Left forelimb (tissue), 1 donor: ENCODE data around the gene MSH3.
"Not testable (repeated sequence)": the region's sequence is repeated elsewhere in the genome, so short reads cannot be mapped to it uniquely, and the experiment has no call there.

Experiments used
- DNase-seq: peaks from one replicate; pipeline ENCODE4 v3.0.0-alpha.2; 2018; ENCODE audit warnings: low spot score

Gene MSH3

DNA sequence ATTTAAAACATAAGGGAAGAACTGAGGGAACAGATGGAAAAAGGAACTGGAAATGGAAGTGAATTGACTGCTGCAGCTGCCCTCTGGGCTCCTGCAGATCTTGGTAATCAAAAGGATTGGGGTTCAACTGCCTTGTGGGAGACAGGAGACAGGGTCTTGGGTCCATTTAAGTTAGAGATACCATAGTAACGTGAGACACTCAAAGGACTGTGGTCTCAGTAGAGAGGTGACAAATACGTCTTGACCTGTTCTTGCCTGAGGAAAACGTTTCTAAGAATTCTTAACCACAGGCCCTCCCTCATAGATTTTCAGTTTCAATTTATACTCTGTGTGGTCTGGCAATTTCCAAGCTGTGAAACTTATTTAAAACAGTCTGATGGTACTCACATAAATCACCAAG lies 101.2 kb downstream of the MSH3 start:
- no peak for DNase-seq

DNA sequence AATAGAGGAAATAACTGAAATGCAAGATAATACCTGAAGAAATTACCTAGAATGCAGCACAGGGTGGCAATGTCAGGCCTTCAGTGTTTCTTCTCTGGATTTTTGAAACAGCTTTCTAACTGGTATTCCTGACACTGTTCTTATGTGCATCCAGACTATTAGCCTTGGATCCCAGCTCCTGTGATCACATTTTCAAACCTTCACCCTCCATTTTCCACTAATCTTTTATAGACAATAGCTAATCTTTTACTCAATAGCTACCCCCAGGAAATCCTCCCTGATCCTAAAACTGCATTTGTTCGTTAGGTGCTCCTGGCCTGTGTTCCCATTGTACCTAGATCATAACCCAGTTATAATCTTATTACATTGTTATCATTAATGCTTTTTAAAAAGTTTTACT lies 101.8 kb downstream of the MSH3 start:
- DNase-seq, result no peak

DNA sequence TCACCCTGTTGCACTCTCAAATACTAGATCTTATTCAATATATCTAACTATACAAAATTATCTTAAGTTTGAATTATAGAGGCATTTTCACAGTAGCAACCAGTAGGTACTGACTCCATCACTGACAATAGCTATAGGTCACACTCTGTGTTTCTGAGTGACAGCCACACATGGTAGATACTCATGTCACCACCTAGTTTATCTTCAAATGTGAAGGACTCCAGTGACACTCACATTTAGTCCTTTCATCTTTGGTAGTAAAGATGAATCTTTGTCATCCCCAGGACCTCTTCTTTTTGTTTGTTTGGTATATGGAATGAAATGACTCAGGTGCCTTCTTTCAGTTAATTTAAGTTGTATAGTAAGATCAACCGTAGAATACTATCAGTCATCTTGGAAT lies 102.8 kb downstream of the MSH3 start:
- DNase-seq, result no peak

DNA sequence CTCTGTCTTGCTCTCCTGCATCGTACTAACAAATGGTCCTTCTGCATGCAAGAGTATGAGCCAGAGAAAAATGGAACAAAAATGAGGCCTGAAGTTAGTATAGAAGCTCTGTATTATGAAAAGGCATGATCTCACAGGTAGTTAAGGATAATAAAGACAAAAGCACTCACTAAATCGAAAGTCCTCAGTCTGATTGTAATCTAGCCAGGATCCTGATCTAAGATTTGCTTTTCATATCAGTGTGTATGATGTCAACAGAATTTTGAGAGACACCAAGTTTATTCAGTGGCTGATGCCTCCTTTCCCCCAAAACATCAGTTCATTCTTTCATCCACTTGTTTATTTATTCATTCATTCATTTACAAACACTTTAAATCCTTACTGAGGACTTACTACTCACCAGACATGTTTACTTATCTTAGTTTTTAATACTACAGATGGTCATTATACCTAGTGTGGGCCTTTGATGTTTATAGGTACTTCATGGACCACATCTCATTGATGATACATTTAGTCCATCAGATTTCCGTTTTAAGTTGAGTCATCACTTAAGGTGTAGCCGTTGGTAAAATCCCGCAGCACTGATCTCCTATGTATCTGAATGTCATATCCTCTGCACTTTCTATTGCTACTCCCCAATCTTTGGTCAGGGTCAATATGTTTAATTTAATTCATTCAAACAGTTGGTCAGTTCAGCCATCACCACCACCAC lies 105.6 kb downstream of the MSH3 start:
- no peak for DNase-seq

DNA sequence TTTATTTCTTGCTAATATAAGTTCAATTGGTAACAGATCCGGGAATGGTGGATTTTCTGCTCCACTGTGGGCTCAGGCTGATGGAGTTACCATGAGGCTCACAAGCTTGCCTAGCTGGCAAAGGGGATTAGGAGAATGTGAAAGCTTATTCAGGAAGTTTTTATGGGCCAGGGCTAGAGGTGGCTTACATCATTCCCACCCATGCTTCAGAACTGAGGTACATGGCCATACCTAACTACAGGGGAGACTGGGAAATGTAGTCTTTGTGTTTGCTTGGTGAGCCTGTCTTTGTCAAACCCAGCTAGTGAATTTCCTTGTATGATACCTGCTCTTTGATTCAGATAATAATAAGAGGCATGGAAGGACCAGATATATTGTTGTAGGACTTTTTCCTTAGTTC lies 106.2 kb downstream of the MSH3 start:
- DNase-seq, result no peak

DNA sequence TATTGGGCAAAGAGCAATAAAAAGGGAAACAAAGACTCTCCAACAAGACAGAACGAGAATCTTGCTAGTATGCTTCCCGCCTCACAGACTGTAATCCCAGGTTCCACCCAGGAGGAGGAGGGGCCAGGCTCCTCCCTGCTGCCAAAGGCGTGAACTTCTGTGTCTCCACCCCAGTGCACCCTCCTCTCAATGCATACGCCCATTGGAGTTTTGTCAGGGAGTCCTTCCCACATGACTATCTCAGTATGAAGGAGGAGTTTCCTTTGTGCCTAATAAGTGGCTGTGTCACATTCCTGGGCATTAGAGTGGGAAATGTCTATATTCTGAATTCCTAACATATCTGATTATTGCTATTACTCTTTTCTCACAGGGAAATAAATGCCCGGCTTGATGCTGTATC lies 106.7 kb downstream of the MSH3 start:
- no peak for DNase-seq

DNA sequence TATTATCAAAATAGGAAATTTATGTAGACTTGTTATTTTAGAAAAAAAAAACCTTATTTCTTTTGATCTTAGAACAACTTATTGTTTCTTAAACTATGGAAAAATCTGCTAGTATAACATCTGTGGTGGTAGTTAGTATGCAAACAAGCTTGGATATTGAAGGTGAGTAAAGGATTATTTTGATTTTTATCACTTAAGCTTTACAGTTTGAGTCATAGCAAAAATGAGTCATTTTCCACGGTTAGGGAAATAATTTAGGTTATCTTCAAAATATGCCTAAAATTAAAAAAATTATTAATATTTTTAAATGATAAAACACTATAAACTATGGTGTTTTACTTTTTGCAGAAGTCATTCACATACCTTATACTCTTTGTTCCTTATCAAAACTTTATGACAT lies 107.5 kb downstream of the MSH3 start:
- no peak for DNase-seq

DNA sequence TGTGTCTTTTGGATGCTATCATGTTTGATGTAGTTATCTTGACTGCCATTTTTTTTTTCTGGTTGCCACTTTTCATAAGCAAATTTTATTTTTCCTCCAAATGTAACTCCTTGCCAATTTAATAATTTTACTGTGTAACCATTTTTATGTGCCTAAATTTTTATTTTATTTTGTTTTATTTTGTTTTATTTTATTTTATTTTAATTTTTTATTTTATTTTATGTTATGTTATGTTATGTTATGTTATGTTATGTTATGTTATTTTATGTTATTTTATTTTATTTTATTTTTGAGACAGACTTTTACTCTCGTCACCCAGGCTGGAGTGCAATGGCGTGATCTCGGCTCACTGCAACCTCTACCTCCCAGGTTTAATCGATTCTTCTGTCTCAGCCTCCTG lies 108.1 kb downstream of the MSH3 start:
- no peak for DNase-seq

DNA sequence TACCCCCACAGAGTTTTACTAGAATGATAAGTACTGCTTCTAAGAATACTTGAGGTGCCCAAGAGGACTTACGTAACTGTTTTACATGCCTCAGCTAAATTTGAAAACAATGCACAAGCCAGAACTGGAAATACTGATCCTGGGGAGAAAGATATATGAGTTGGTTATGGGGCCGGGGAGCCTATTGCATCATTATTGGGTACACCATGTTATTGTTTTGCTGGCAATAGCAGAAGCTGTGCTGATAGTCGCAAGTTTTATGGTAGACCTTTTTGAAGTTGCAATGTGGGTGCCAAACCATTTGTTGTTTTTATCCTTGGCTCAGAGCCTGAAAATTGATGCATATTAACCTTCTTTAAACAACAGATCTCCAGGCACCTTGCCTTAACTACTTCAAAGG lies 108.8 kb downstream of the MSH3 start:
- no peak for DNase-seq

DNA sequence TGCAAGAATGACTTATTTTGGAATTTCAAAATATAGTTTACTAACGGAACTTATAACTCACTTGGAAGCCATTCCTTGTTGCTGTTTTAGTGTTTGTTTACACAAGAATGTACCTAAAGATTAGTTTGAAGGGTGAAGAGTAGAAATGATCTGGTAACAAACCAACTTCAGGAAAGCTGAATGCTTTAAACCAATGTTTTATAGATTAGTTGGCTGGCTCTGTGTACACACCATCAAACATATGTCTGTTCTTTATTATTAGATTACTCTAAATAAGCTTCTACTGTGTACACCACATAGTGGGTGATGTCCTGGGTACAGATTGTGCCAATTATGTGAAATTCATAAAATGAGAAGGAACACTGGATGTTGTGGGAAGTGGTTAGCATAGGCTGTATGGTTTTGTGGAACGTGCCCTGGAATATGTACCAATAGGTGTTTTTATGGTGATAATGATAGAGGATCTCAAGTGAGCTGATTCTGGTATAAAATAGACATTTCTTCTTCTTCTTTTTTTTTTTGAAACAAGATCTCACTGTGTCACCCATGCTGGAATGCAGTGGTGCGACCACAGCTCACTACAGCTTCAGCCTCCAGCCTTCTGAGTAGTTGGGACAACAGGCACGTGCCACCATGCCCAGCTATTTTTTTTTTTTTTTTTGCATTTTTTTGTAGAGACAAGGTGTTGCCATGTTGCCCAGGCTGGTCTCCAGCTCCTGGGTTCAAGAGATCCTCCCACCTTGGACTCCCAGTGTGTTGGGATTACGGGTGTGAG lies 109.6 kb downstream of the MSH3 start:
- DNase-seq, result no peak

DNA sequence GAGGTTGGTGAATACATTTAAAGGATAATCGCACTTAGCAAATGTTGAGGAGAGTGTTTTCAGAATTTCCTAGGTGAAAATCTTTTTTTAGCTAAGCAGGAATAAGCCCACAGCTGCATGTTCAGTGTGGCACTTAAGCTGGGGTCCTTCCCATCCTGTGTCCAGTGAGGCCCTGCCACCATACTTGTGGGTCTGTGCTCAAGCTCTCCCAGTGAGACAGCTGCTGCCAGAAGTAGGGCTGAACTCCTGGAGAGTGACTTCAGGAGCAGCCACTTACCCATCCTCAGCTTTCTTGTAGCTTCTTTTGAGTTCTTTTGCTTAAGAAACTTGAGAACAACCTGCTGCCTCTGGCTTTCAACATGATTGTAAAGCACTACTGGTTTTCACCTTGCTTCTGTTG lies 110.3 kb downstream of the MSH3 start:
- no peak for DNase-seq

DNA sequence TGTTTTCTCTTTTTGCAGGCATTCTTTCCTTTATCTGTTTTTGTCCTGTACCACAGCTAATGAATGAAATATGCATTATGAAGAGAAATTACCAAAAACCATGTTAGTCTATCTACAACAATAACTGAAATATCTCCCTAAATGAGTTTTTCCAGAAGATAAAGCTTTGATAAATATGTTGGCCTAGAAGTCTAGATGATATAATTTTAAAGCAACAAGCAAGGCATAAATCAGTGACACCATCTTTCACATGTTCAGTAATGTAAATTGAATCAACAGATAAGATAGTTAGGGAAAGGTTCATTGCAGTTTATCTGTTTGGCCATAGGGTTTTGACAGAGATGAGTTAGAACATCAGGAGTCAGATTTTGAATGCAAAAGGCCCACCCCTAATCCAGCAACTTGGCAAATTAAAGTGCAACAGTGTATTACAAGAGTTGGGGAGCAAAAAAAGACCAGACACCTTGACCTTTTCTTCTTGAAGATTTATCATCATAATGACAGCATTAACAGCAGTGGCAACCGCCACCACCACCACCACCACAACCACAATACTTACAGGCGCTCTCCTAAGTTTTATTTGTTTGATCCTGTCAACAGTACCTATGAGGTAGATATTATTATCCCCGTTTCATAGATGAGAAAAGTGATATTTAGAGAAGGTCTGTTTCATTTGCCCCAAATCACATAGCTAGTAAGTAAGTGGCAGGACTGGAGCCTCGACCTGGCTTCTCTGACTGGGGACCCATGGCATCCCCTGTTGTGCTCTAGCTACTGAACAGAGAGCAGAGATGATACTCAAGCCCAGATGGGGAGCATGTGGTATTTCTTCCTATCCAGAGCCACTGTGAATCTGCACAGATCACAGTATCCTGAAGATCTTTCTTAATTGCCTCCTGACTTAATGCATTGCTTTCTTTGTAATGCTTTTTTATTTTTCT lies 123.2 kb downstream of the MSH3 start:
- DNase-seq, result no peak

DNA sequence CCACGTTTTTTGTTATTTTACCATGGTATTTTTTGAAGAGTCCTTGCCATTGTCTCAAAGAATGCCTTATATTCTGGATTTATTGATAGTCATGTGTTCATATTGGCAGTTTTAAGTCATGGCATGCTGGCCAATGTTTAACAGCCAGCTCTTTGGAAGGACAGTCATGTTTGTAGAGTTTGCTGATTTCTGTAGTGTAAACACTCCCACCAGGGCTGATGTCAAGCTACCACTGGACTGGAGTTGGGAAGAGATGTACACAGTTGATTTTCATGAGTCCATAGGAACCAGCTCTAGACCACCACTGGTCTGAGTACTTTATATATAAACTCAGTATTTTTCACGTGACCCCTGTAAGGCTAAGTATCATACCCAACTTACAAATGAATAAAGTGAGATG lies 125.6 kb downstream of the MSH3 start:
- no peak for DNase-seq

DNA sequence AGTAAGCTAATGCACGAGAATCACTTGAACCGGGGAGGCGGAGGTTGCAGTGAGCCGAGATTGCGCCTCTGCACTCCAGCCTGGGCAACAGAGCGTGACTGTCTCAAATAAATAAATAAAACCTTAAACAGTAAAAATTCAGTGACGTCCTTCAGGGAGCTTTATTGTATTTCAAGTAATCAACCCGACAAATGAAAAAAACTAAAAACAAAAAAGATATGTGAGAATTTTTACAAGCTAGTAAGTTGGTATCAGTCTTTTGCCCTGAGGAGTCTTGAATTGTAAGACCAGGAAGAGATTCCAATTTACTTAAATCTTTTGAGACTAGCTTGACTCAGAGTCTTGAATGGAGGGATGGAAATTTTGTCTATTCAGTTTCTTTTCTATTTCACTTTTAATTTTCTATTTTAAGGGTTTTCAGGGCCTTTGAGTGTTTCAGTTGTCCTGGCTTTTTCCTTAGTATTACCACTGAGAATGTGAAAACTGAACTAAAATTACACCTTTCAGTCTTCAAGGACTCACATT lies 126.4 kb downstream of the MSH3 start:
- no peak for DNase-seq

DNA sequence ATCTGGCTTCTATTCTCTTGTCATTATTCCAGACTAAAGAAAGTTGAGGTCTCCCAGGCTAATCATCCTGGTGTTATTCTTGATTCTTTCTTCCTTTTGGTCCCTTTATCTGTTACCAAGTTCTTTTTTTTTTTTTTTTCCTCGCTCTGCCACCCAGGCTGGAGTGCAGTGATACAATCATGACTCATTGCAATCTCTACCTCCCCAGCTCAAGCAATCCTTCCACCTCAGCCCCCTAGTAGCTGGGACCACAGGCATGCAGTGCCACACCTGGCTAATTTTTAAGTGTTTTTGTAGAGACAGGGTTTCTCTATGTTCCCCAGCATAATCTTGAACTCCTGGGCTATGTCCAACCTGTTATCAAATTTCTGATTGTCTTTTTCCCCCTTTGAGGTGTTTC lies 126.9 kb downstream of the MSH3 start:
- no peak for DNase-seq

DNA sequence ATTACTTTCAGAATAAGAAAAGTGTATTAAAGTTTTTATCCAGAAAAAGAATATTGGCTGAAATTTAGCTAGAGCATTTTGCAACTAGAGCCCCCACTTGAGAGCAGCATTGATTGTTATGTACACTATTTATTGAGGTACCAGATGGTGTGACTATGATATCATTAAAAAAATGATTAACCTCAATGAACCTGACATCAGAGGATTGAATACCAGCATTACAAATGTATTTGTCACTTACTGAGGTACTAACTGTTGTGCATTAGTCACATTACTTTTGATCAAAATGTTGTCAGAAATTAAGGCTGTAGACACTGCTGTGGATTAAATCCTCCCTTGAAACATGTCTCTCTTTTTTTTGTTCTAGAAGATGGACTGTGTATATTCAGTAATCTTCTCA lies 128.2 kb downstream of the MSH3 start:
- no peak for DNase-seq

DNA sequence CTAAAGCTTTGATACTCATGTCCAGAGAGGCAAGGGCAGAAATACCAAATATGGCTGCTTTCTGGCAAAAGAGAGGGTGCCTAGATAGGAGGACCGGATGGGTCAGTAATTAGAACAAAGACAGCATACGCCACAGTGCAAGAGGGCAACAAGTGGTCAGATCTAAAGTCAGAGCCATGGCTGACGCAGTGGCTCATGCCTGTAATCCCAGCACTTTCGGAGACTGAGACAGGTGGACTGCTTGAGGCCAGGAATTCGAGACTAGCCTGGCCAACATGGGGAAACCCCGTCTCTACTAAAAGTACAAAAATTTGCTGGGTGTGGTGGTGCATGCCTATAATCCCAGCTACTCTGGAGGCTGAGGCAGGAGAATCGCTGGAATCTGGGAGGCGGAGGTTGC lies 129.3 kb downstream of the MSH3 start:
- not testable (repeated sequence) for DNase-seq

DNA sequence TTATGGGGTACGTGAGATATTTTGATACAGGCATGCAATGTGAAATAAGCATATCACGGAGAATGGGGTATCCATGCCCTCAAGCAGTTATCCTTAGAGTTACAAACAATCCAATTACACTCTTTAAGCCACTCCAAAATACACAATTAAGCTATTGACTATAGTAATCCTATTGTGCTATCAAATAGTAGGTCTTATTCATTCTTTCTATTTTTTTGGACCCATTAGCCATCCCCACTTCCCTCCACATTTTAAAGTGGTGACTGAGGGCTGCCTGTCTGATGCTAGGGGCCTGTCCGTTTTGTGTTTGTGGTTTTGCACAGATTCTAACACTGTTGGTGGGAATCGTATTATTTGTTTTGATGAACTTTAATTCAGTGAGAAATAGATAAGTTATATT lies 130.0 kb downstream of the MSH3 start:
- no peak for DNase-seq

DNA sequence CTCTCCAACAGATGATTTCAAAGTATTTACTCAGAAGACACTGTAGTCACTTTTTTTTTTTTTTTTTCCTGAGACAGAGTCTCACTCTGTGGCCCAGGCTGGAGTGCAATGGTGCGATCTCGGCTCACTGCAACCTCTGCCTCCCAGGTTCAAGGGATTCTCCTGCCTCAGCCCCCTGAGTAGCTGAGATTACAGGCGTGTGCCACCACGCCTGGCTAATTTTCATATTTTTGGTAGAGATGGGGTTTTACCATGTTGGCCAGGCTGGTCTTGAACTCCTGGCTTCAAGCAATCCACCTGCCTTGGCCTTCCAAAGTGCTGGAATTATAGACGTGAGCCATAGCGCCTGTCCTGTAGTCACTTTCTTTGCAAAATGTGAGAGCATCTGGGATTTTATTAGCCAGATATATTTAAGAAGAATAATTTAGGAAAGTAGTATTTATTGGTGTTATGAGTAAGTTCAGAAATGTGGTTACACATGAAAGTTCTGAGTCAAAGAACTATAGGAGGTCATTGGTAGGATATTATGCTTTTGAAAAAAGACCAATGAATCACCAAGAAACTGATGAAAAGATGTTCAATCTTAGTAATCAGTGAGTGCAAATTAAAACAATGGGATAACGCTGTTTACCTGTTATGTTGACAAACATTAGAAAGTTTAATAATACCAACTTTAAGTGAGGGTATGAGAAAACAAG lies 135.0 kb downstream of the MSH3 start:
- not testable (repeated sequence) for DNase-seq

DNA sequence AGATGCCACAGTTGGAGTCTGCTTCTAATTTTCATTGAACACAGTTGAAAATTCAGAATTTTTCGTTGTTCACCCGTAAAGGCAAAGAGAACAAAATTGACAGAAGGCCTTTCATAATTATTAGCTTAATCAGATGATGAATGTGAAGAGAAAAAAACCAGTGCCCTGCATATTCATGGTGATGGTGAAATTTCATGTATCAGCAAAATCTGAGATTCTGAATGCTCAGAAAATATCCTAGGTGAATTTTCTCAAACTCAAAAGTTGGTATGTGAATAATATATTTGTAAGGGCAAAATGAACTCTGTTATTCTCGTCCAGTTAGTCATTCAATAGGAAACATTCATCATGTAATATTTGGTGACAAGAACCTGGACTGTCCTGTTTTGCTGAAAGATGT lies 136.2 kb downstream of the MSH3 start:
- no peak for DNase-seq

DNA sequence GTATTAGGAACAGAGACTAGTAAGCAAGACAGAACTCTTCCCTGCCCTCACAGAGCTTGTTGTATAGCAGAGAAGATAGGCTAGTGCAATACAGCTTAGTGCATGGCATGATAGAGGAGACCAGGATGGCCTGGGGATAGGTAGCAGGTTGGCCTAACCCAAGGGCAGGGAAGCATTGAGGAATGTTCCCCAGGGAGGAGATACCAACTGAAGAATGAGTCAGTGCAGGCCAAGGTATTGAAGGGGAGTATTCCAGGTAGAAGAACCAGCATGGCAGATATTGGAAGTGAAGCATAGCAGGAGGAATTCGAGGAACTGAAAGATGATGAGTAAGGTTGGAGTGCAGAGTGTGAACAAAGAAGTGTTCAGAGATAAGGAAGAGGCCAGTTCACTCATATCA lies 138.9 kb downstream of the MSH3 start:
- no peak for DNase-seq

DNA sequence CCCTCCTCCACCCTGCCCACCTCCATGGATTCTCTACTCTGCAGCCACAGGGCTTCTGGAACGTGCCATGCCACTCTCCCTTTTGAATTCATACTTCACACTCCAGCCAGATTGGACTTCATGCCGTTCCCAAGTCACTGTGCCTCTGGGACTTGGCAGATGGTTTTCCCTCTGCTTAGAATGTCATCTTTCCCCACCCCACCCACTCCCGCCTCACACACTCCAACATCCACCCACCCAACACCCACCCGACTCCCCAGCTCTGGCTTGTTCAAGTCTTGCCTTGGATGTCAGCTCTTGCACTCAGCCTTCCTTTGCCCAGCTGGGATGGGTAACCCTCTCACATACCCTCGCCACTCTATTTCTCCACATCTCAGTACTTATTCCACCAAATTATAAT lies 142.4 kb downstream of the MSH3 start:
- no peak for DNase-seq
